ENCODE results near the gene TMEM132D. TPM values are rescaled to one million over a fixed set of nuclear protein-coding genes. Genes with fewer than 3 reads are reported as not detected.

The TMEM132D gene
- total RNA-seq, 5 donors from 2014 or later (not counting 1 experiment from before 2014, with no cell fraction given): not detected

DNA sequence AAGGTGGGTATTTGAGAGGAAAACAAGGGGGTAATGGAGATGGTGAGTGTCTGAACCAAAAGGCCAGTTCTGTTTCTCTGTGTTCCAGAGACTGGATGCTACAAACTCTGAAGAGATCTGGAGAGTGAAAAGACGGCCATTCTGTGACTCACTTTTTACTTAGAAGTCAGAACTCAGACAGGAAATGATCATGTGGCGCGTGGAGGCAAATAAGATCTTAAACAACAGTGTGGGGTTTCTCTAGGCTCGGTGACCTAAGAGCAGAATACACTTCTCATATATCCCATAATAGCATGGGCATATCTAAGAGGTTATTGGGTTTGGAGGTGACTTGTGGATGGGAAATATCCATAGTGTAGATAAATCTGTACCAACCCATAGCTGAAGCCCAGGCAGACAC, 463.5 kb downstream of the TMEM132D start:
- WGBS (ENCODE audit: insufficient coverage): 33% methylated on average over 1 of the region's 4 CpGs
- CTCF ChIA-PET: no interaction called here

GRCh38 chr12:129434790-129435189, 469.0 kb downstream of the TMEM132D start:
- Histone ChIP-seq H3K27me3 (replicated peaks in 1 of 2; ENCODE audit: control insufficient read depth in 2 of 2, extremely low read depth in 1 of 2, insufficient read depth in 2 of 2, low read length in 1 of 2) (no peaks in the 10 kb centered on the region), H3K27ac (ENCODE audit: low read length) (no peak overlapping the region), H3K36me3 (ENCODE audit: control insufficient read depth in 2 of 2, extremely low read depth in 1 of 2, insufficient read depth in 1 of 2, low read length in 1 of 2) (no peaks in the 10 kb centered on the region), H3K4me3 (ENCODE audit: control insufficient read depth in 1 of 2, extremely low read depth in 1 of 2, low read length in 1 of 2) (no peak overlapping the region), H3K9me3 (no peaks in the 10 kb centered on the region), H3K4me1 (ENCODE audit: control insufficient read depth in 1 of 2, extremely low read depth in 1 of 2, insufficient read depth in 2 of 2, low read length in 2 of 2) (no peaks in the 10 kb centered on the region)
- 100% methylated on average over 2 of the region's 3 CpGs for WGBS (ENCODE audit: insufficient coverage)
- ChIA-PET CTCF (no interaction called here), POLR2A (no interaction called here)
- no peaks in the 10 kb centered on the region for H3K4me1 Mint-ChIP-seq
- H3K4me3 Mint-ChIP-seq: no peak overlapping the region
- ATAC-seq (replicated peaks in 1 of 4) (no peak), DNase-seq (no peak)
- no peaks in the 10 kb centered on the region for H3K27me3 Mint-ChIP-seq
- peaks cover 9 to 43% (median 17%) of the 10 kb centered on the region in 3 donors for H3K9me3 Mint-ChIP-seq
- no peak overlapping the region for H3K27ac Mint-ChIP-seq
- no peaks in the 10 kb centered on the region for H3K36me3 Mint-ChIP-seq

More for the DNA sequence above, 463.5 kb downstream of the TMEM132D start:
- no peaks in the 10 kb centered on the region for H3K36me3 Mint-ChIP-seq
- H3K4me3 Mint-ChIP-seq: no peak overlapping the region
- no peaks in the 10 kb centered on the region for H3K4me1 ChIP-seq (ENCODE audit: control insufficient read depth in 1 of 2, extremely low read depth in 1 of 2, insufficient read depth in 2 of 2, low read length in 2 of 2)
- H3K4me3 ChIP-seq (ENCODE audit: control insufficient read depth in 1 of 2, extremely low read depth in 1 of 2, low read length in 1 of 2): no peak overlapping the region
- no peaks in the 10 kb centered on the region for H3K4me1 Mint-ChIP-seq
- H3K27me3 Mint-ChIP-seq: no peaks in the 10 kb centered on the region
- no peak for ATAC-seq (replicated peaks in 1 of 4)
- POLR2A ChIA-PET: no interaction called here
- H3K9me3 Mint-ChIP-seq: peaks cover 11 to 29% (median 18%) of the 10 kb centered on the region in 3 donors
- DNase-seq: no peak
- H3K27ac Mint-ChIP-seq: no peak overlapping the region
- H3K36me3 ChIP-seq (ENCODE audit: control insufficient read depth in 2 of 2, extremely low read depth in 1 of 2, insufficient read depth in 1 of 2, low read length in 1 of 2): no peaks in the 10 kb centered on the region
- no peaks in the 10 kb centered on the region for H3K27me3 ChIP-seq (replicated peaks in 1 of 2; ENCODE audit: control insufficient read depth in 2 of 2, extremely low read depth in 1 of 2, insufficient read depth in 2 of 2, low read length in 1 of 2)
- H3K27ac ChIP-seq (ENCODE audit: low read length): no peak overlapping the region
- no peaks in the 10 kb centered on the region for H3K9me3 ChIP-seq

DNA sequence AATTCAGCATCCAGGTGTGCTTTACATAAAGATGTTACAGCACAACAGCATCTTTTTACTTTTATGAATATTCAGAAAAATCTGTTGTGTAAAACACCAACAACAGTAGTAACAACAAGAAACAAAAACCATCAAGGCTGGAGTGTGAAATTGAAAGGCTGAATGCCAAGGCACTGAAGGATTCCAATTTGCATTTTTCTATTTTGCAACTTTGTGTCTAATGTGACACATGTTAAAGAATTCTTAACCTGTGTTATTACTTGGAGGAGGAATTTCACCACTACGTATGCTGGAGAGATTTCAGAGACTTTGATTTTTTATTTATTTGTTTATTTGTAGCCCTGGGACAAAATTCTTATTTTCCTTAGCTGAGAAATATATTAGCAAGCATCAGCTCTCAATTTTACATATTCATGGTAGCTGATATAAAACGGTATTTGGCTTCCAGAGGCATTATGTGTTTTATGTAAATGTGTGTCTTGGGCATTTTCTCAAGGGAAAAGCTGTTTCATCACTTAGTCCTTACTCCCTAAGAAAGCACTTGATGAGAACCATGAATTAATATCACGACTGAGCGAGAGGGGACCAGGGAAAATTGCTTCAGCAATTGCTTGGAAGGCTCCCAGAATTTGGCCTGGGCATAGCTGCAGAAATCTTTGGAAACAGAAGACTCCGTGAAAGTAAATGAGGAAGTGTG, 475.4 kb downstream of the TMEM132D start:
- Mint-ChIP-seq H3K9me3 (peaks cover 10 to 13% (median 11%) of the 10 kb centered on the region in 3 donors), H3K36me3 (no peaks in the 10 kb centered on the region), H3K27me3 (no peaks in the 10 kb centered on the region), H3K4me3 (no peak overlapping the region), H3K27ac (no peak overlapping the region), H3K4me1 (no peaks in the 10 kb centered on the region)
- Histone ChIP-seq H3K4me3 (ENCODE audit: control insufficient read depth in 1 of 2, extremely low read depth in 1 of 2, low read length in 1 of 2) (no peak overlapping the region), H3K9me3 (no peaks in the 10 kb centered on the region), H3K4me1 (ENCODE audit: control insufficient read depth in 1 of 2, extremely low read depth in 1 of 2, insufficient read depth in 2 of 2, low read length in 2 of 2) (no peaks in the 10 kb centered on the region), H3K27me3 (replicated peaks in 1 of 2; ENCODE audit: control insufficient read depth in 2 of 2, extremely low read depth in 1 of 2, insufficient read depth in 2 of 2, low read length in 1 of 2) (no peaks in the 10 kb centered on the region), H3K27ac (ENCODE audit: low read length) (no peak overlapping the region), H3K36me3 (ENCODE audit: control insufficient read depth in 2 of 2, extremely low read depth in 1 of 2, insufficient read depth in 1 of 2, low read length in 1 of 2) (no peaks in the 10 kb centered on the region)
- no peak for DNase-seq
- ATAC-seq (replicated peaks in 1 of 4): no peak
- ChIA-PET POLR2A (no interaction called here), CTCF (no interaction called here)
- no CpG with 5 or more reads among the region's 5 CpGs for WGBS (ENCODE audit: insufficient coverage)

GRCh38 chr12:129423041-129423580, 480.7 kb downstream of the TMEM132D start:
- Mint-ChIP-seq H3K36me3 (no peaks in the 10 kb centered on the region), H3K27ac (no peak overlapping the region), H3K4me3 (no peak overlapping the region), H3K9me3 (peaks cover 5 to 9% (median 9%) of the 10 kb centered on the region in 3 donors), H3K4me1 (no peaks in the 10 kb centered on the region), H3K27me3 (no peaks in the 10 kb centered on the region)
- ChIA-PET POLR2A (no interaction called here), CTCF (no interaction called here)
- H3K4me3 ChIP-seq (ENCODE audit: control insufficient read depth in 1 of 2, extremely low read depth in 1 of 2, low read length in 1 of 2): no peak overlapping the region
- H3K4me1 ChIP-seq (ENCODE audit: control insufficient read depth in 1 of 2, extremely low read depth in 1 of 2, insufficient read depth in 2 of 2, low read length in 2 of 2): no peaks in the 10 kb centered on the region
- no peaks in the 10 kb centered on the region for H3K27me3 ChIP-seq (replicated peaks in 1 of 2; ENCODE audit: control insufficient read depth in 2 of 2, extremely low read depth in 1 of 2, insufficient read depth in 2 of 2, low read length in 1 of 2)
- ATAC-seq (replicated peaks in 1 of 4): no peak
- WGBS (ENCODE audit: insufficient coverage): 20% methylated on average over 1 of the region's 4 CpGs
- no peaks in the 10 kb centered on the region for H3K9me3 ChIP-seq
- no peak overlapping the region for H3K27ac ChIP-seq (ENCODE audit: low read length)
- no peak for DNase-seq
- no peaks in the 10 kb centered on the region for H3K36me3 ChIP-seq (ENCODE audit: control insufficient read depth in 2 of 2, extremely low read depth in 1 of 2, insufficient read depth in 1 of 2, low read length in 1 of 2)

GRCh38 chr12:129413295-129413694, 490.5 kb downstream of the TMEM132D start:
- H3K27ac ChIP-seq (ENCODE audit: low read length): no peak overlapping the region

GRCh38 chr12:129409281-129409680, 494.5 kb downstream of the TMEM132D start:
- peaks cover 3 to 14% (median 3%) of the 10 kb centered on the region in 3 donors for H3K9me3 Mint-ChIP-seq
- Histone ChIP-seq H3K27ac (ENCODE audit: low read length) (no peak overlapping the region), H3K4me3 (ENCODE audit: control insufficient read depth in 1 of 2, extremely low read depth in 1 of 2, low read length in 1 of 2) (no peak overlapping the region), H3K27me3 (replicated peaks in 1 of 2; ENCODE audit: control insufficient read depth in 2 of 2, extremely low read depth in 1 of 2, insufficient read depth in 2 of 2, low read length in 1 of 2) (no peaks in the 10 kb centered on the region), H3K4me1 (ENCODE audit: control insufficient read depth in 1 of 2, extremely low read depth in 1 of 2, insufficient read depth in 2 of 2, low read length in 2 of 2) (no peaks in the 10 kb centered on the region), H3K9me3 (no peaks in the 10 kb centered on the region), H3K36me3 (ENCODE audit: control insufficient read depth in 2 of 2, extremely low read depth in 1 of 2, insufficient read depth in 1 of 2, low read length in 1 of 2) (no peaks in the 10 kb centered on the region)
- WGBS (ENCODE audit: insufficient coverage): no CpG with 5 or more reads among the region's 8 CpGs
- H3K4me3 Mint-ChIP-seq: no peak overlapping the region
- H3K4me1 Mint-ChIP-seq: no peaks in the 10 kb centered on the region
- no peak overlapping the region for H3K27ac Mint-ChIP-seq
- ChIA-PET CTCF (no interaction called here), POLR2A (no interaction called here)
- DNase-seq (no peak), ATAC-seq (replicated peaks in 1 of 4) (no peak)
- no peaks in the 10 kb centered on the region for H3K27me3 Mint-ChIP-seq
- no peaks in the 10 kb centered on the region for H3K36me3 Mint-ChIP-seq

More at GRCh38 chr12:129413295-129413694, 490.5 kb downstream of the TMEM132D start:
- Histone ChIP-seq H3K27me3 (replicated peaks in 1 of 2; ENCODE audit: control insufficient read depth in 2 of 2, extremely low read depth in 1 of 2, insufficient read depth in 2 of 2, low read length in 1 of 2) (no peaks in the 10 kb centered on the region), H3K36me3 (ENCODE audit: control insufficient read depth in 2 of 2, extremely low read depth in 1 of 2, insufficient read depth in 1 of 2, low read length in 1 of 2) (no peaks in the 10 kb centered on the region), H3K9me3 (no peaks in the 10 kb centered on the region), H3K4me1 (ENCODE audit: control insufficient read depth in 1 of 2, extremely low read depth in 1 of 2, insufficient read depth in 2 of 2, low read length in 2 of 2) (no peaks in the 10 kb centered on the region), H3K4me3 (ENCODE audit: control insufficient read depth in 1 of 2, extremely low read depth in 1 of 2, low read length in 1 of 2) (no peak overlapping the region)
- H3K4me1 Mint-ChIP-seq: no peaks in the 10 kb centered on the region
- no CpG with 5 or more reads among the region's 2 CpGs for WGBS (ENCODE audit: insufficient coverage)
- ATAC-seq (replicated peaks in 1 of 4): no peak
- ChIA-PET POLR2A (no interaction called here), CTCF (no interaction called here)
- peaks cover 6 to 14% (median 10%) of the 10 kb centered on the region in 3 donors for H3K9me3 Mint-ChIP-seq
- H3K27ac Mint-ChIP-seq: no peak overlapping the region
- H3K27me3 Mint-ChIP-seq: no peaks in the 10 kb centered on the region
- DNase-seq: no peak
- H3K36me3 Mint-ChIP-seq: no peaks in the 10 kb centered on the region
- H3K4me3 Mint-ChIP-seq: no peak overlapping the region

All from T-cell (primary cell).